ENCODE measurements around the gene SNX22.

DNA sequence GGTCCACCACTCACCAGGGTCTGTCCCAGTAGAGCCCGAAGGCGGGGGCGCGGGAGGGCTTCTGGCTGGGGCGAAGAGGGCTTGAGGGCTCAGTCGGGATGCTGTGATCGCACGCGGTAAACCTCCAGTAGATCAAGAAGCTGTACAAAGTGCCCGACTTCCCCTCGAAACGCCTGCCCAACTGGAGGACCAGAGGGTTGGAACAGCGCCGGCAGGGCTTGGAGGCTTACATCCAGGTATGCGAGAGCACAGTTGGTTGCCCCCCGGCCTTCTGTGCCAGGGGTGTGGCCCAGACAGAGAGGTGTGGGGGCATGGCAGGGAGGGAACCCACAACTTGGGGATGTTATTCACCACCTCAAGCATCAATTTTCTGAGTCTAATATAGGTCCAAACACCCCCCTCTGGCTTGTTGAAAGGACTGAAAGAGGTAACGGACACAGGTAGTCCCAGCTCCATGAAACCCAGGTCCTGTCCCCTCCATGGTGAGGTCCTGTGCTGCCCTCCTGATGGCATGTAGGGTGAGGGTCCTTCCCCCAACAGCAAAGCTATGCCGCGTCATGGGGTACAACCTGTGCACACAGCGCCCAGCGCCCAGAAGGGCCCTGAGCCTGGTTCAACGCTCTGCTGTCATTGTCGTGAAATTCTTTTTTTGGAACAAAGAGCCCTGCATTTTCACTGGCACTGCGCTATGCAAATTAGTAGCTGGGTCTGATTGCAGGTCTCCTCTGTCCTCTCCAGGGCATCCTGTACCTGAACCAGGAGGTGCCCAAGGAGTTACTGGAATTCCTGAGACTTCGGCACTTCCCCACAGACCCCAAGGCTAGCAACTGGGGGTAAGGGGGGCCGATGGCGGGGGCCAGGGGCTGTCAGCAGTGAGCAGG is 1.2 kb downstream of the SNX22 start:
- TF ChIP-seq, protein P1, sequence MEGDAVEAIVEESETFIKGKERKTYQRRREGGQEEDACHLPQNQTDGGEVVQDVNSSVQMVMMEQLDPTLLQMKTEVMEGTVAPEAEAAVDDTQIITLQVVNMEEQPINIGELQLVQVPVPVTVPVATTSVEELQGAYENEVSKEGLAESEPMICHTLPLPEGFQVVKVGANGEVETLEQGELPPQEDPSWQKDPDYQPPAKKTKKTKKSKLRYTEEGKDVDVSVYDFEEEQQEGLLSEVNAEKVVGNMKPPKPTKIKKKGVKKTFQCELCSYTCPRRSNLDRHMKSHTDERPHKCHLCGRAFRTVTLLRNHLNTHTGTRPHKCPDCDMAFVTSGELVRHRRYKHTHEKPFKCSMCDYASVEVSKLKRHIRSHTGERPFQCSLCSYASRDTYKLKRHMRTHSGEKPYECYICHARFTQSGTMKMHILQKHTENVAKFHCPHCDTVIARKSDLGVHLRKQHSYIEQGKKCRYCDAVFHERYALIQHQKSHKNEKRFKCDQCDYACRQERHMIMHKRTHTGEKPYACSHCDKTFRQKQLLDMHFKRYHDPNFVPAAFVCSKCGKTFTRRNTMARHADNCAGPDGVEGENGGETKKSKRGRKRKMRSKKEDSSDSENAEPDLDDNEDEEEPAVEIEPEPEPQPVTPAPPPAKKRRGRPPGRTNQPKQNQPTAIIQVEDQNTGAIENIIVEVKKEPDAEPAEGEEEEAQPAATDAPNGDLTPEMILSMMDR (IDR thresholded peaks at IDR 0.05; ENCODE audit: poor library complexity) = no peak
- no peak for TF ChIP-seq EZH2 (IDR thresholded peaks at IDR 0.05; ENCODE audit: borderline replicate concordance)
